NT2/D1 (cell line): ENCODE measurements around the gene MED26.

Experiments
- YY1 ChIP-seq: IDR thresholded peaks from 2 replicates; pipeline ENCODE4 v1.6.1; 2011; ENCODE audit not compliant: insufficient read length, insufficient read depth
- ZNF274 ChIP-seq: IDR thresholded peaks from 2 replicates; pipeline ENCODE4 v1.6.1; 2011; ENCODE audit warnings: mild to moderate bottlenecking, low read depth, low read length

GRCh38 chr19:16655727-16656126 is 27.7 kb upstream of the MED26 start:
- TF ChIP-seq ZNF274 = no peak
- no peak for TF ChIP-seq YY1
